AG10803 (cell line): ENCODE results near the gene MAPKBP1.

Experiments
- DNase-seq: peaks from one replicate; pipeline ENCODE4 v3.0.0; 2010; ENCODE audit warnings: low read depth
- H3K4me3 ChIP-seq: 2 replicates; pipeline ENCODE4 v1.5.1; 2011; ENCODE audit warnings: mild to moderate bottlenecking, low read length, control low read depth
- TF ChIP-seq, protein P1 (sequence below): conservative IDR thresholded peaks from 2 replicates; pipeline ENCODE4 v1.5.1; 2011; ENCODE audit warnings: mild to moderate bottlenecking, low read length, control low read depth, inconsistent platforms

Gene MAPKBP1

GRCh38 chr15:41839781-41840491 is 65.7 kb downstream of the MAPKBP1 start:
- DNase-seq: no peak
- TF ChIP-seq, protein P1, sequence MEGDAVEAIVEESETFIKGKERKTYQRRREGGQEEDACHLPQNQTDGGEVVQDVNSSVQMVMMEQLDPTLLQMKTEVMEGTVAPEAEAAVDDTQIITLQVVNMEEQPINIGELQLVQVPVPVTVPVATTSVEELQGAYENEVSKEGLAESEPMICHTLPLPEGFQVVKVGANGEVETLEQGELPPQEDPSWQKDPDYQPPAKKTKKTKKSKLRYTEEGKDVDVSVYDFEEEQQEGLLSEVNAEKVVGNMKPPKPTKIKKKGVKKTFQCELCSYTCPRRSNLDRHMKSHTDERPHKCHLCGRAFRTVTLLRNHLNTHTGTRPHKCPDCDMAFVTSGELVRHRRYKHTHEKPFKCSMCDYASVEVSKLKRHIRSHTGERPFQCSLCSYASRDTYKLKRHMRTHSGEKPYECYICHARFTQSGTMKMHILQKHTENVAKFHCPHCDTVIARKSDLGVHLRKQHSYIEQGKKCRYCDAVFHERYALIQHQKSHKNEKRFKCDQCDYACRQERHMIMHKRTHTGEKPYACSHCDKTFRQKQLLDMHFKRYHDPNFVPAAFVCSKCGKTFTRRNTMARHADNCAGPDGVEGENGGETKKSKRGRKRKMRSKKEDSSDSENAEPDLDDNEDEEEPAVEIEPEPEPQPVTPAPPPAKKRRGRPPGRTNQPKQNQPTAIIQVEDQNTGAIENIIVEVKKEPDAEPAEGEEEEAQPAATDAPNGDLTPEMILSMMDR: no peak
- H3K4me3 ChIP-seq: no peak overlapping the region

GRCh38 chr15:41840673-41841072 is 66.4 kb downstream of the MAPKBP1 start:
- TF ChIP-seq, protein P1: no peak
- H3K4me3 ChIP-seq: no peak overlapping the region
- no peak for DNase-seq

DNA sequence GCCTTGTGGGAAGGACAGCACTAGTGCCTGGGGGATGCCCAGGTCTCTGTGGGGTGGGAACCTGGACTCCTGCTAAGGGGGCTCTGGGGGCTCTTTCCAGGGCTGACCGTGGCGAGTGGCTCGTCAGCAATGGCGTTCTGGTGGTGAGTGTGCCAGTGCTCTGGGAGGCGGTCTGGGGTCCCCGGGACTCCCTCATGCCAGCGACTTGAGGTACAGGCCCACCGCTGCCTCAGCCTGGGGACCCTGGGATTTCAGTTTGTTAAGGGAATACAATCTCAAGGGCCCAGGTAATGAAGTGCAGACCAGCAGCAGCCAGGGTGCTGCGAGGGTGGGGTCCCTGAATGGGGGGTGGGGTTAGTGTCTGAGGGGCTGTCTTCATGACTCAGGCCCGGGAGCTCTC is 66.8 kb downstream of the MAPKBP1 start:
- TF ChIP-seq, protein P1: no peak
- DNase-seq: no peak
- H3K4me3 ChIP-seq: no peak overlapping the region

DNA sequence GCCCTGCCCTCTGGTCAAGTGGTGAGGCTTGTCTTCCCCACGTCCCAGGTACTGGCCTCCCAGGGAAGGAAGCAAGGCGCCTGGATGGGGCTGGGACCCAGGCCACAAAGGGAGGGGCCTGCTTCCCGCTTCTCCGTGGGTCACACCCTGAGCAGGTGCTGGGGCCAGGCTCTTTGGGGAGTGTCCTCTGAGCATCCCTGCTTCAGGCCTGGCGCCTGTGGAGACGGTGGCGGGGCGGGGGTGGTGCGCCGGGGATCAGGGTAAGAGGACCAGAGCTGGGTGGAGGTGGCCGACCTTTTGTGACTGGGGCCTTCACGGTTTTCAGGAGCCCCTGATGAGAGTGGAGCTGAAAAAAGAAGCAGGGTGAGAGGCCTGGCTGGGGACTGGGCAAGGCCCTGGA is 67.9 kb downstream of the MAPKBP1 start:
- no peak overlapping the region for H3K4me3 ChIP-seq
- no peak for DNase-seq
- TF ChIP-seq, protein P1: no peak

DNA sequence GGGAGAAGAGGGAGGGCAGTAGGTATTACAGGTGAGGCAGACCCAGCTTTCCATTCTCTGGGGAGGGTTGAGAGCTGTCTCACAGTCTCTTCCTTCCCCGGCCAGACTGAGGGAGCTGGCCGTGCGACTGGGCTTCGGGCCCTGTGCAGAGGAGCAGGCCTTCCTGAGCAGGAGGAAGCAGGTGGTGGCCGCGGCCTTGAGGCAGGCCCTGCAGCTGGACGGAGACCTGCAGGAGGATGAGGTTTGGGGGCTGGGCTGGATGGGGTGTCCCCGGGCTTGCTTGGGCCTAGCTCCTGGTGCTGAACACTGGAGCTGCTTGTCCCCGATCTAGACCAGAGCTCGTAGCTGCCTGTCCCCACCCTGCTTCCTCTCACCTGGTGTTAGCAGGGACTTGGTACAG is 69.3 kb downstream of the MAPKBP1 start:
- no peak overlapping the region for H3K4me3 ChIP-seq
- TF ChIP-seq, protein P1: no peak
- no peak for DNase-seq

GRCh38 chr15:41844814-41845213 is 70.5 kb downstream of the MAPKBP1 start:
- no peak overlapping the region for H3K4me3 ChIP-seq
- DNase-seq: no peak
- TF ChIP-seq, protein P1: no peak

GRCh38 chr15:41847206-41847605 is 72.9 kb downstream of the MAPKBP1 start:
- no peak for DNase-seq
- H3K4me3 ChIP-seq: no peak overlapping the region
- TF ChIP-seq, protein P1: no peak
